Measurements from ENCODE around the gene KRT3.
"Not testable (repeated sequence)": the region's sequence is repeated elsewhere in the genome, so short reads cannot be mapped to it uniquely, and the experiment has no call there.

Gene KRT3

GRCh38 chr12:52798003-52798670 lies 2.2 kb upstream of the KRT3 start:
- no peak for DNase-seq (ENCODE audit: low read depth)

- no peak for DNase-seq (ENCODE audit: low read depth)
These were observed 1.6 kb upstream of the KRT3 start for GRCh38 chr12:52797529-52797894.

- DNase-seq (ENCODE audit: low read depth) = no peak
These were observed 1.1 kb upstream of the KRT3 start for GRCh38 chr12:52796839-52797528.

GRCh38 chr12:52796429-52796794 lies 495 bp upstream of the KRT3 start:
- no peak for DNase-seq (ENCODE audit: low read depth)

GRCh38 chr12:52795332-52795674 lies 614 bp downstream of the KRT3 start:
- DNase-seq (ENCODE audit: low read depth) = not testable (repeated sequence)

GRCh38 chr12:52794479-52795331 lies 1.2 kb downstream of the KRT3 start:
- DNase-seq (ENCODE audit: low read depth) = no peak

- DNase-seq (ENCODE audit: low read depth) = no peak
These were observed 3.5 kb downstream of the KRT3 start for GRCh38 chr12:52792185-52793029.

- no peak for DNase-seq (ENCODE audit: low read depth)
These were observed 4.4 kb downstream of the KRT3 start for GRCh38 chr12:52791271-52792184.

GRCh38 chr12:52790427-52791270 lies 5.3 kb downstream of the KRT3 start:
- DNase-seq (ENCODE audit: low read depth) = no peak

- no peak for DNase-seq (ENCODE audit: low read depth)
These were observed 6.1 kb downstream of the KRT3 start for GRCh38 chr12:52789637-52790426.

- no peak for DNase-seq (ENCODE audit: low read depth)
These were observed 6.9 kb downstream of the KRT3 start for GRCh38 chr12:52788876-52789636.

- no peak for DNase-seq (ENCODE audit: low read depth)
These were observed 7.6 kb downstream of the KRT3 start for GRCh38 chr12:52788192-52788875.

GRCh38 chr12:52787324-52788191 lies 8.4 kb downstream of the KRT3 start:
- DNase-seq (ENCODE audit: low read depth) = no peak

- no peak for DNase-seq (ENCODE audit: low read depth)
These were observed 11.0 kb downstream of the KRT3 start for GRCh38 chr12:52784909-52785308.

GRCh38 chr12:52783563-52784316 lies 12.2 kb downstream of the KRT3 start:
- DNase-seq (ENCODE audit: low read depth) = no peak

- no peak for DNase-seq (ENCODE audit: low read depth)
These were observed 13.4 kb downstream of the KRT3 start for GRCh38 chr12:52782502-52782901.

All from activated T-cell treated with anti-CD3 and anti-CD28 coated beads for 48 hours (primary cell).